Suprapubic skin (tissue), 3 donors: ENCODE data around the gene METTL9.

Source experiments
- CTCF ChIP-seq, 2 donors: fragments of 200-600 bp in 1 of 2; fragments of 450-650 bp in 1 of 2; sonication (generic) in 1 of 2; IDR thresholded peaks; one replicate each; pipeline ENCODE4 v1.5.1; 2016 to 2019; ENCODE audit warnings: antibody characterized with exemption in 2 of 2, mild to moderate bottlenecking in 1 of 2, moderate library complexity in 1 of 2
- POLR2AphosphoS5 ChIP-seq, 3 donors: sonication (generic); formaldehyde crosslinking; IDR thresholded peaks; one replicate each; pipeline ENCODE4 v1.6.1; 2017; ENCODE audit warnings: antibody characterized with exemption in 3 of 3

- TF ChIP-seq CTCF (IDR thresholded peaks at IDR 0.05), result no peak
- TF ChIP-seq POLR2AphosphoS5 (IDR thresholded peaks at IDR 0.05), result no peak
Measured at GRCh38 chr16:21610006-21610544, 10.7 kb downstream of the METTL9 start.
